Measurements from ENCODE around the gene KRT32. TPM values are rescaled to one million over a fixed set of nuclear protein-coding genes. Genes with fewer than 3 reads are reported as not detected.

The KRT32 gene
- total RNA-seq, 1 experiment from 2014 or later = not detected

- Histone ChIP-seq H3K4me1 (no peaks in the 10 kb centered on the region), H3K9me3 (no peaks in the 10 kb centered on the region; the same call in 1 of the 2 replicates), H3K36me3 (ENCODE audit: control insufficient read depth, insufficient read depth, low read length) (no peaks in the 10 kb centered on the region), H3K27me3 (replicated peaks; ENCODE audit: control insufficient read depth, insufficient read depth, low read length) (no peaks in the 10 kb centered on the region), H3K4me3 (ENCODE audit: low read depth, low read length) (no peak overlapping the region)
- no peak for DNase-seq
- Mint-ChIP-seq H3K4me1 (ENCODE audit: low read depth, unreplicated experiment) (no peaks in the 10 kb centered on the region), H3K36me3 (ENCODE audit: insufficient read depth, unreplicated experiment) (no peaks in the 10 kb centered on the region), H3K27ac (ENCODE audit: unreplicated experiment) (no peak overlapping the region), H3K27me3 (ENCODE audit: insufficient read depth, unreplicated experiment) (no peaks in the 10 kb centered on the region), H3K9me3 (ENCODE audit: unreplicated experiment) (no peaks in the 10 kb centered on the region), H3K4me3 (ENCODE audit: unreplicated experiment) (no peak overlapping the region)
- no TSS peak for BruUV-seq (replicated peaks)
- intact Hi-C loops (cut with micrococcal nuclease; ENCODE audit: unreplicated experiment) = no loop called here
- TF ChIP-seq CTCF (IDR thresholded peaks at IDR 0.05; ENCODE audit: insufficient read depth in 1 of 2, low read depth in 1 of 2, low read length in 1 of 2, severe bottlenecking in 1 of 2, unreplicated experiment in 1 of 2) = no peak
- POLR2A ChIA-PET = no interaction called here
- CTCF ChIA-PET = no interaction called here
Measured at GRCh38 chr17:41442739-41443138, 24.4 kb downstream of the KRT32 start.

GRCh38 chr17:41440531-41441033 lies 26.6 kb downstream of the KRT32 start, which contains the start of gene KRT38:
TSS of gene KRT38 (minus strand) at chr17:41440983. CDS start at chr17:41440921, 62 bp downstream.
- POLR2A ChIA-PET = no interaction called here
- intact Hi-C loops (cut with micrococcal nuclease; ENCODE audit: unreplicated experiment) = no loop called here

GRCh38 chr17:41439375-41439774 lies 27.8 kb downstream of the KRT32 start:
- ChIA-PET CTCF (interaction anchor here (0.6 to 1.0 kb wide), 3 partner anchors 23 to 224 kb away, joined by 3 read pairs; no protein-coding TSS in a partner anchor), POLR2A (no interaction called here)
- no peaks in the 10 kb centered on the region for H3K9me3 Mint-ChIP-seq (ENCODE audit: unreplicated experiment)
- H3K36me3 Mint-ChIP-seq (ENCODE audit: insufficient read depth, unreplicated experiment) = no peaks in the 10 kb centered on the region
- no peak overlapping the region for H3K27ac Mint-ChIP-seq (ENCODE audit: unreplicated experiment)
- no peaks in the 10 kb centered on the region for H3K36me3 ChIP-seq (ENCODE audit: control insufficient read depth, insufficient read depth, low read length)
- BruUV-seq (replicated peaks) = no TSS peak
- H3K9me3 ChIP-seq = no peaks in the 10 kb centered on the region
- intact Hi-C loops (cut with micrococcal nuclease; ENCODE audit: unreplicated experiment) = no loop called here
- H3K27me3 Mint-ChIP-seq (ENCODE audit: insufficient read depth, unreplicated experiment) = peaks cover 3% of the 10 kb centered on the region
- no peak overlapping the region for H3K4me3 ChIP-seq (ENCODE audit: low read depth, low read length)
- no peak for TF ChIP-seq CTCF (IDR thresholded peaks at IDR 0.05; ENCODE audit: insufficient read depth in 1 of 2, low read depth in 1 of 2, low read length in 1 of 2, severe bottlenecking in 1 of 2, unreplicated experiment in 1 of 2)
- peak in 1 of 2 experiments; percentile 22 for DNase-seq
- H3K4me1 Mint-ChIP-seq (ENCODE audit: low read depth, unreplicated experiment) = no peaks in the 10 kb centered on the region
- no peak overlapping the region for H3K4me3 Mint-ChIP-seq (ENCODE audit: unreplicated experiment)
- no peaks in the 10 kb centered on the region for H3K27me3 ChIP-seq (replicated peaks; ENCODE audit: control insufficient read depth, insufficient read depth, low read length)
- no peaks in the 10 kb centered on the region for H3K4me1 ChIP-seq

More at GRCh38 chr17:41440531-41441033, 26.6 kb downstream of the KRT32 start, which contains the start of gene KRT38:
- peaks cover 3% of the 10 kb centered on the region for H3K27me3 Mint-ChIP-seq (ENCODE audit: insufficient read depth, unreplicated experiment)
- no peaks in the 10 kb centered on the region for H3K36me3 ChIP-seq (ENCODE audit: control insufficient read depth, insufficient read depth, low read length)
- no peaks in the 10 kb centered on the region for H3K4me1 Mint-ChIP-seq (ENCODE audit: low read depth, unreplicated experiment)
- no peaks in the 10 kb centered on the region; the same call in 1 of the 2 replicates for H3K9me3 ChIP-seq
- DNase-seq = no peak
- CTCF ChIA-PET = no interaction called here
- no peaks in the 10 kb centered on the region for H3K9me3 Mint-ChIP-seq (ENCODE audit: unreplicated experiment)
- no peak for TF ChIP-seq CTCF (IDR thresholded peaks at IDR 0.05; ENCODE audit: insufficient read depth in 1 of 2, low read depth in 1 of 2, low read length in 1 of 2, severe bottlenecking in 1 of 2, unreplicated experiment in 1 of 2)
- H3K4me3 Mint-ChIP-seq (ENCODE audit: unreplicated experiment) = no peak within 1 kb of the TSS
- H3K27ac Mint-ChIP-seq (ENCODE audit: unreplicated experiment) = no peak within 1 kb of the TSS
- H3K27me3 ChIP-seq (replicated peaks; ENCODE audit: control insufficient read depth, insufficient read depth, low read length) = no peaks in the 10 kb centered on the region
- H3K4me1 ChIP-seq = no peaks in the 10 kb centered on the region
- no TSS peak for BruUV-seq (replicated peaks)
- H3K4me3 ChIP-seq (ENCODE audit: low read depth, low read length) = no peak within 1 kb of the TSS
- H3K36me3 Mint-ChIP-seq (ENCODE audit: insufficient read depth, unreplicated experiment) = no peaks in the 10 kb centered on the region

Measured in Caco-2 (cell line).